Central memory CD8-positive, alpha-beta T cell (primary cell): Measurements from ENCODE around the gene B3GNT3.
"Not testable (repeated sequence)": the region's sequence is repeated elsewhere in the genome, so short reads cannot be mapped to it uniquely, and the experiment has no call there.

Experiments
- ATAC-seq: fragments of 150-1000 bp; cut with Tn5 transposase; replicated peaks from 2 replicates; pipeline ENCODE4 v1.10.0; 2022; ENCODE audit warnings: mild to moderate bottlenecking, moderate FRiP score, moderate number of reproducible peaks; ENCODE audit not compliant: poor library complexity, severe bottlenecking; ENCODE audit errors: extremely low read depth
- DNase-seq, 2 donors: peaks; one replicate each; pipeline ENCODE4 v3.0.0; 2021; ENCODE audit warnings: low spot score in 2 of 2
- H3K27ac Mint-ChIP-seq: one replicate; pipeline ENCODE4 v1.8.0; 2022; ENCODE audit warnings: low read depth, mild to moderate bottlenecking, moderate library complexity, mixed read lengths
- H3K27me3 Mint-ChIP-seq: one replicate; pipeline ENCODE4 v1.8.0; 2022; ENCODE audit warnings: mixed read lengths
- H3K36me3 Mint-ChIP-seq: one replicate; pipeline ENCODE4 v1.8.0; 2022; ENCODE audit warnings: mild to moderate bottlenecking, moderate library complexity, mixed read lengths; ENCODE audit not compliant: insufficient read depth
- H3K4me1 Mint-ChIP-seq: one replicate; pipeline ENCODE4 v1.8.0; 2022; ENCODE audit warnings: mixed read lengths
- H3K4me3 Mint-ChIP-seq: one replicate; pipeline ENCODE4 v1.8.0; 2022; ENCODE audit warnings: mild to moderate bottlenecking, moderate library complexity, mixed read lengths
- H3K9me3 Mint-ChIP-seq: one replicate; pipeline ENCODE4 v1.8.0; 2022; ENCODE audit warnings: mixed read lengths

The B3GNT3 gene

GRCh38 chr19:17795495-17795856 is 538 bp downstream of the B3GNT3 start:
- Mint-ChIP-seq H3K27ac (no peak overlapping the region), H3K9me3 (no peaks in the 10 kb centered on the region), H3K4me3 (peak overlapping the region; percentile 63), H3K36me3 (no peaks in the 10 kb centered on the region), H3K27me3 (peaks cover 11% of the 10 kb centered on the region), H3K4me1 (peaks cover 22% of the 10 kb centered on the region)
- DNase-seq (no peak), ATAC-seq (no peak)

- Mint-ChIP-seq H3K27ac (no peak overlapping the region), H3K4me1 (peaks cover 15% of the 10 kb centered on the region), H3K27me3 (peaks cover 11% of the 10 kb centered on the region), H3K4me3 (no peak overlapping the region), H3K9me3 (no peaks in the 10 kb centered on the region), H3K36me3 (no peaks in the 10 kb centered on the region)
- ATAC-seq (no peak), DNase-seq (no peak)
Observed at GRCh38 chr19:17796013-17796837, 1.3 kb downstream of the B3GNT3 start.

GRCh38 chr19:17796838-17797423 is 2.0 kb downstream of the B3GNT3 start:
- Mint-ChIP-seq H3K4me3 (no peak overlapping the region), H3K4me1 (peaks cover 8% of the 10 kb centered on the region), H3K9me3 (no peaks in the 10 kb centered on the region), H3K27ac (no peak overlapping the region), H3K27me3 (peaks cover 11% of the 10 kb centered on the region), H3K36me3 (no peaks in the 10 kb centered on the region)
- no peak for ATAC-seq
- no peak for DNase-seq

GRCh38 chr19:17797424-17798201 is 2.7 kb downstream of the B3GNT3 start:
- no peak for ATAC-seq
- H3K4me1 Mint-ChIP-seq: peaks cover 14% of the 10 kb centered on the region
- peaks cover 11% of the 10 kb centered on the region for H3K27me3 Mint-ChIP-seq
- no peaks in the 10 kb centered on the region for H3K9me3 Mint-ChIP-seq
- H3K36me3 Mint-ChIP-seq: no peaks in the 10 kb centered on the region
- H3K4me3 Mint-ChIP-seq: no peak overlapping the region
- no peak overlapping the region for H3K27ac Mint-ChIP-seq
- no peak for DNase-seq

- H3K4me1 Mint-ChIP-seq: peaks cover 22% of the 10 kb centered on the region
- H3K27me3 Mint-ChIP-seq: peaks cover 11% of the 10 kb centered on the region
- not testable (repeated sequence) for H3K4me3 Mint-ChIP-seq, ATAC-seq, H3K9me3 Mint-ChIP-seq, H3K27ac Mint-ChIP-seq, DNase-seq, H3K36me3 Mint-ChIP-seq
Observed at GRCh38 chr19:17798599-17798998, 3.7 kb downstream of the B3GNT3 start.

- H3K27ac Mint-ChIP-seq: peak overlapping the region; percentile 52
- ATAC-seq: no peak
- H3K4me3 Mint-ChIP-seq: peak overlapping the region; percentile 26
- DNase-seq: no peak
- H3K9me3 Mint-ChIP-seq: no peaks in the 10 kb centered on the region
- H3K27me3 Mint-ChIP-seq: no peaks in the 10 kb centered on the region
- peaks cover 23% of the 10 kb centered on the region for H3K4me1 Mint-ChIP-seq
- peaks cover 3% of the 10 kb centered on the region for H3K36me3 Mint-ChIP-seq
Observed at GRCh38 chr19:17802137-17802858, 7.4 kb downstream of the B3GNT3 start.

- Mint-ChIP-seq H3K9me3 (no peaks in the 10 kb centered on the region), H3K36me3 (peaks cover 3% of the 10 kb centered on the region), H3K27me3 (no peaks in the 10 kb centered on the region), H3K4me1 (peaks cover 31% of the 10 kb centered on the region), H3K27ac (peak overlapping the region; percentile 47), H3K4me3 (peak overlapping the region; percentile 69)
- DNase-seq: peak in 1 of 2 donors; percentile 23
- peak; percentile 73 for ATAC-seq
Observed at GRCh38 chr19:17803264-17803896, 8.4 kb downstream of the B3GNT3 start.

- Mint-ChIP-seq H3K9me3 (no peaks in the 10 kb centered on the region), H3K36me3 (peaks cover 3% of the 10 kb centered on the region), H3K4me3 (no peak overlapping the region), H3K27me3 (no peaks in the 10 kb centered on the region), H3K27ac (no peak overlapping the region), H3K4me1 (peaks cover 31% of the 10 kb centered on the region)
- DNase-seq: no peak
- ATAC-seq: no peak
Observed at GRCh38 chr19:17805427-17805826, 10.5 kb downstream of the B3GNT3 start.

- peak overlapping the region; percentile 58 for H3K4me3 Mint-ChIP-seq
- no peaks in the 10 kb centered on the region for H3K27me3 Mint-ChIP-seq
- no peak overlapping the region for H3K27ac Mint-ChIP-seq
- DNase-seq: no peak
- ATAC-seq: no peak
- H3K36me3 Mint-ChIP-seq: peaks cover 3% of the 10 kb centered on the region
- H3K4me1 Mint-ChIP-seq: peaks cover 31% of the 10 kb centered on the region
- no peaks in the 10 kb centered on the region for H3K9me3 Mint-ChIP-seq
Observed at GRCh38 chr19:17806945-17807344, 12.0 kb downstream of the B3GNT3 start.

GRCh38 chr19:17807731-17808316 is 12.9 kb downstream of the B3GNT3 start:
- ATAC-seq (peak; percentile 74), DNase-seq (no peak)
- peak overlapping the region; percentile 70 for H3K4me3 Mint-ChIP-seq
- no peak overlapping the region for H3K27ac Mint-ChIP-seq
- no peaks in the 10 kb centered on the region for H3K27me3 Mint-ChIP-seq
- H3K9me3 Mint-ChIP-seq: no peaks in the 10 kb centered on the region
- H3K4me1 Mint-ChIP-seq: peaks cover 25% of the 10 kb centered on the region
- H3K36me3 Mint-ChIP-seq: peaks cover 3% of the 10 kb centered on the region

- no peak for DNase-seq
- no peak for ATAC-seq
- peaks cover 2% of the 10 kb centered on the region for H3K36me3 Mint-ChIP-seq
- no peak overlapping the region for H3K4me3 Mint-ChIP-seq
- no peaks in the 10 kb centered on the region for H3K27me3 Mint-ChIP-seq
- no peaks in the 10 kb centered on the region for H3K9me3 Mint-ChIP-seq
- H3K27ac Mint-ChIP-seq: no peak overlapping the region
- H3K4me1 Mint-ChIP-seq: peaks cover 11% of the 10 kb centered on the region
Observed at GRCh38 chr19:17811103-17811502, 16.2 kb downstream of the B3GNT3 start.

- Mint-ChIP-seq H3K36me3 (peaks cover 2% of the 10 kb centered on the region), H3K9me3 (no peaks in the 10 kb centered on the region), H3K4me3 (no peak overlapping the region), H3K4me1 (peaks cover 11% of the 10 kb centered on the region), H3K27me3 (no peaks in the 10 kb centered on the region), H3K27ac (no peak overlapping the region)
- ATAC-seq: no peak
- no peak for DNase-seq
Observed at GRCh38 chr19:17811681-17812080, 16.7 kb downstream of the B3GNT3 start.
